Measurements from ENCODE around the gene POLR1D.
A peak's percentile ranks its signal among the peaks of the same experiment; 100 is the strongest.
"Not testable (repeated sequence)": the region's sequence is repeated elsewhere in the genome, so short reads cannot be mapped to it uniquely, and the experiment has no call there.

Gene POLR1D

GRCh38 chr13:27619093-27619727, 2.5 kb upstream of the POLR1D start:
- DNase-seq = peak in 1 of 2 experiments; percentile 39

- peak in 1 of 2 experiments; percentile 33 for DNase-seq
Measured at GRCh38 chr13:27619728-27620376, 1.8 kb upstream of the POLR1D start.

GRCh38 chr13:27620377-27621115, 1.1 kb upstream of the POLR1D start, which contains the start of gene LNX2:
LNX2 (minus strand) TSS chr13:27620529; CDS start chr13:27581703, 38,826 bp downstream.
- peak; percentile 94 to 99 for DNase-seq

- DNase-seq = peak in 1 of 2 experiments; percentile 87
Measured at GRCh38 chr13:27621116-27621365, 651 bp upstream of the POLR1D start.

GRCh38 chr13:27622102-27622820, 569 bp downstream of the POLR1D start:
- peak; percentile 72 to 76 for DNase-seq

GRCh38 chr13:27622881-27623280, 1.2 kb downstream of the POLR1D start:
- DNase-seq = peak in 1 of 2 experiments; percentile 8

- no peak for DNase-seq
Measured at GRCh38 chr13:27624071-27624470, 2.4 kb downstream of the POLR1D start.

GRCh38 chr13:27625839-27626238, 4.1 kb downstream of the POLR1D start:
- DNase-seq = no peak

GRCh38 chr13:27627380-27627779, 5.7 kb downstream of the POLR1D start:
- DNase-seq = no peak

GRCh38 chr13:27628081-27628480, 6.4 kb downstream of the POLR1D start:
- DNase-seq = no peak

- DNase-seq = not testable (repeated sequence)
Measured at GRCh38 chr13:27628766-27629165, 7.1 kb downstream of the POLR1D start.

- DNase-seq = no peak
Measured at GRCh38 chr13:27631156-27631555, 9.5 kb downstream of the POLR1D start.

GRCh38 chr13:27631665-27632064, 10.0 kb downstream of the POLR1D start:
- no peak for DNase-seq

- no peak for DNase-seq
Measured at GRCh38 chr13:27632214-27632613, 10.5 kb downstream of the POLR1D start.

GRCh38 chr13:27632648-27633047, 11.0 kb downstream of the POLR1D start:
- no peak for DNase-seq

GRCh38 chr13:27634231-27634630, 12.5 kb downstream of the POLR1D start:
- DNase-seq = no peak

- DNase-seq = no peak
Measured at GRCh38 chr13:27634791-27635190, 13.1 kb downstream of the POLR1D start.

- no peak for DNase-seq
Measured at GRCh38 chr13:27635266-27635665, 13.6 kb downstream of the POLR1D start.

- DNase-seq = no peak
Measured at GRCh38 chr13:27636589-27637288, 15.0 kb downstream of the POLR1D start.

- DNase-seq = no peak
Measured at GRCh38 chr13:27637289-27637626, 15.6 kb downstream of the POLR1D start.

GRCh38 chr13:27638001-27638400, 16.3 kb downstream of the POLR1D start:
- DNase-seq = no peak

- DNase-seq = no peak
Measured at GRCh38 chr13:27638521-27638920, 16.8 kb downstream of the POLR1D start.

GRCh38 chr13:27639186-27639585, 17.5 kb downstream of the POLR1D start:
- no peak for DNase-seq

Data from NCI-H526 (cell line).